B cell (primary cell): ENCODE results near the gene INHBA. TPM values are rescaled to one million over a fixed set of nuclear protein-coding genes. Genes with fewer than 3 reads are reported as not detected.

Experiments used
- ATAC-seq: fragments of 200-7000 bp; cut with Tn5 transposase; one replicate; pipeline ENCODE4 v1.10.0; 2021; ENCODE audit warnings: low read depth, mild to moderate bottlenecking, moderate number of reproducible peaks, moderate library complexity
- CTCF ChIA-PET: fragments of 350-600 bp; sonication (Branson Sonifier 250); formaldehyde crosslinking; loops from one replicate; lab custom pipeline; 2021; ENCODE audit warnings: antibody characterized with exemption, inconsistent platforms; lab: Charles Lee
- POLR2A ChIA-PET: fragments of 350-600 bp; sonication (Branson Sonifier 250); formaldehyde crosslinking; loops from one replicate; lab custom pipeline; 2021; ENCODE audit warnings: antibody characterized with exemption; lab: Charles Lee
- DNase-seq: peaks from one replicate; pipeline ENCODE4 v3.0.0; 2013
- H2AFZ ChIP-seq: 2 replicates; pipeline ENCODE4 v1.6.1; 2012; ENCODE audit warnings: mild to moderate bottlenecking, low read depth, low read length; ENCODE audit not compliant: insufficient read depth, poor library complexity, severe bottlenecking
- H3K27ac ChIP-seq, 2 donors: 1 replicate in 1 of 2; 2 replicates in 1 of 2; pipeline ENCODE4 v1.5.1; 2012 to 2013; ENCODE audit warnings: low read length in 2 of 2, mild to moderate bottlenecking in 2 of 2, moderate library complexity in 1 of 2
- H3K27me3 ChIP-seq, 4 experiments: fragments of 200-600 bp in 1 of 4; sonication (generic) in 1 of 4; replicated peaks in 1 of 4; 1 replicate in 2 of 4; 2 replicates in 2 of 4; pipeline versions ENCODE4 v1.6.1 to v1.7.0; 2013 to 2016; ENCODE audit warnings: low read length in 3 of 4, mild to moderate bottlenecking in 2 of 4, mixed read lengths in 1 of 4, moderate library complexity in 1 of 4; ENCODE audit not compliant: insufficient read depth in 4 of 4, control insufficient read depth in 3 of 4; ENCODE audit errors: control extremely low read depth in 1 of 4
- H3K36me3 ChIP-seq, 2 experiments: replicated peaks in 1 of 2; 1 replicate in 1 of 2; 2 replicates in 1 of 2; pipeline versions ENCODE4 v1.6.1 to v1.7.1; 2013; ENCODE audit warnings: low read length in 1 of 2; ENCODE audit not compliant: insufficient read depth in 2 of 2, control insufficient read depth in 1 of 2; ENCODE audit errors: control extremely low read depth in 1 of 2, extremely low read depth in 1 of 2
- H3K4me1 ChIP-seq, 2 donors: fragments of 200-600 bp in 1 of 2; sonication (generic) in 1 of 2; 1 replicate in 1 of 2; 2 replicates in 1 of 2; pipeline versions ENCODE4 v1.5.1 to v1.6.1; 2013 to 2017; ENCODE audit warnings: low read length in 2 of 2; ENCODE audit not compliant: control insufficient read depth in 2 of 2, insufficient read depth in 2 of 2
- H3K4me2 ChIP-seq: replicated peaks from 2 replicates; pipeline ENCODE3; 2012; ENCODE audit warnings: mild to moderate bottlenecking, low read depth, low read length; ENCODE audit not compliant: poor library complexity, severe bottlenecking
- H3K4me3 ChIP-seq, 5 experiments: fragments of 200-600 bp in 1 of 5; sonication (generic) in 1 of 5; 1 replicate in 3 of 5; 2 replicates in 2 of 5; pipeline versions ENCODE4 v1.5.1 to v1.7.0; 2011 to 2016; ENCODE audit warnings: low read length in 4 of 5, mild to moderate bottlenecking in 4 of 5, low read depth in 2 of 5, control low read depth in 1 of 5, moderate library complexity in 1 of 5; ENCODE audit not compliant: insufficient read depth in 1 of 5; ENCODE audit errors: control extremely low read depth in 1 of 5, extremely low read depth in 1 of 5
- H3K79me2 ChIP-seq: fragments of 200-600 bp; sonication (generic); one replicate; pipeline ENCODE4 v1.6.0; 2016; ENCODE audit warnings: low read length; ENCODE audit not compliant: control insufficient read depth, insufficient read depth
- H3K9ac ChIP-seq: fragments of 200-600 bp; sonication (generic); 2 replicates; pipeline ENCODE4 v1.6.1; 2017; ENCODE audit warnings: mild to moderate bottlenecking, low read length, moderate library complexity
- H3K9me3 ChIP-seq, 3 donors: one replicate each; pipeline versions ENCODE4 v1.6.1 to v1.7.1; 2013; ENCODE audit warnings: low read length in 2 of 3; ENCODE audit not compliant: control insufficient read depth in 2 of 3, insufficient read depth in 1 of 3; ENCODE audit errors: control extremely low read depth in 1 of 3
- H4K20me1 ChIP-seq: 2 replicates; pipeline ENCODE4 v1.6.0; 2012; ENCODE audit warnings: mild to moderate bottlenecking, low read length; ENCODE audit not compliant: insufficient read depth, control insufficient read depth, poor library complexity, severe bottlenecking
- H3K27ac Mint-ChIP-seq: one replicate; pipeline ENCODE4 v1.8.0; 2021; ENCODE audit warnings: mixed read lengths
- H3K27me3 Mint-ChIP-seq: one replicate; pipeline ENCODE4 v1.8.0; 2021; ENCODE audit warnings: mixed read lengths
- H3K4me1 Mint-ChIP-seq: one replicate; pipeline ENCODE4 v1.8.0; 2021; ENCODE audit warnings: mixed read lengths
- H3K4me3 Mint-ChIP-seq: one replicate; pipeline ENCODE4 v1.8.0; 2021; ENCODE audit warnings: mixed read lengths
- H3K9me3 Mint-ChIP-seq: one replicate; pipeline ENCODE4 v1.8.0; 2022; ENCODE audit warnings: mixed read lengths; ENCODE audit not compliant: insufficient read depth
- EZH2 ChIP-seq: IDR thresholded peaks from 2 replicates; pipeline ENCODE4 v1.6.1; 2012; ENCODE audit warnings: borderline replicate concordance, low read depth, mild to moderate bottlenecking, moderate library complexity, low read length; ENCODE audit not compliant: insufficient read depth, poor library complexity, severe bottlenecking
- WGBS: methylation state at CpG from one replicate; pipeline ENCODE4 v1.1.5; 2013; ENCODE audit warnings: missing lambda C conversion rate; ENCODE audit not compliant: insufficient coverage; 5-methylcytosine and 5-hydroxymethylcytosine counted together
- intact Hi-C: fragments of 100-400 bp; cut with micrococcal nuclease; formaldehyde crosslinking; loops from one replicate; pipeline ENCODE4 v1.10.0; 2022
- polyA plus RNA-seq: library from polyadenylated mRNA; depleted of rRNA; stranded (reverse); fragments of >200 nt; gene quantifications from 2 replicates; pipeline ENCODE4 v1.2.3, GENCODE V29; 2012
- total RNA-seq, 2 donors: library from RNA; stranded (reverse); fragments of 120-200 nt in 1 of 2; gene quantifications; 1 replicate in 1 of 2; 2 replicates in 1 of 2; pipeline versions ENCODE4 v1.2.3 to v1.2.4, GENCODE V29; 2013 to 2022
- TF ChIP-seq, protein P1 (sequence below): fragments of 200-600 bp; IDR thresholded peaks from one replicate; pipeline ENCODE4 v1.8.0; 2022; ENCODE audit warnings: antibody characterized with exemption, mild to moderate bottlenecking

The INHBA gene
- total and polyA plus RNA-seq, 2 donors (not counting 1 experiment from before 2014, with no cell fraction given) = not detected

DNA sequence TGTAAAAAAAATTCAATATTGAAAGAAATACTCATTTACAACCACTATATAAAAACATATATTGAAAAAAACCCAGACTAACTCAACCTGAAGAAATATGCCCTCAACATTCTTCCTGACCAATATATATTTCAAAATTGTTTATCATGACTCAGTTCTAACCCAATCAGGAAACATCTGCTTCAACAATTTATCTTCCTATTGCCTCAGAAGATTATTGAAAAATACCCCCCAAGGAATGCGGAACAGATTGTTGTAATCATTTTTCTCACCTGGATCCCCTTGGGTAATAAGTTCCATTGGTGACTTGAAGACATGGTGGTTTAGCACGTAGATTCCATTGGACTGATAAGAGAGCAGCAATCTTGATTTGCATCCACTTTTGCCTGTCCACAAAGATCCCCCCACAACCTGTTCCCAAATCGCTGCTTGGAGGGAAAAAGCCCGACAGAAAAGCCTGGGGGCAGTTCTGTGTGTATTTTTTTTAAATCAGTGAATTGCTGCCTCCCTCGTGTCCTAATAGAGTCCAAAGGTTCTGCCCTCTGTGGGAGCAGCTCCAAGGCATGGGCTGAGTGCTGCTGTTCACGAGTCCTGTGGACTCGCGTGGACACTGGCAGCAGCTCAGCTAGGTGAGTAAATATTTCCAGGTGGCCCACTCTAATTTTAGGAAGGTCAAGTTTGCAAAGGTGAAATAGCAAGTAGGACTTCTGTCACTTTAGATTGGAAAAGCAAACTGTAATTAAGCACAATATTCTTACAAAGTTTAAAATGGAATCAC, 5.9 kb upstream of the INHBA start:
- no peaks in the 10 kb centered on the region for H3K79me2 ChIP-seq
- WGBS = 93% methylated on average over 4 of the region's 8 CpGs
- H3K27me3 ChIP-seq = no peaks in the 10 kb centered on the region
- no peak overlapping the region for H3K27ac ChIP-seq
- no peak overlapping the region for H3K4me2 ChIP-seq
- H3K4me3 Mint-ChIP-seq = no peak overlapping the region
- H3K4me1 ChIP-seq = peaks cover 14 to 15% of the 10 kb centered on the region in 2 donors
- no peaks in the 10 kb centered on the region for H3K36me3 ChIP-seq
- ATAC-seq = no peak
- DNase-seq = no peak
- intact Hi-C loops = no loop called here
- peaks cover 10% of the 10 kb centered on the region for H3K27me3 Mint-ChIP-seq
- ChIA-PET CTCF (interaction anchor here (2.6 kb wide), 1 partner anchor 12 kb away, joined by 6 read pairs; no protein-coding TSS in a partner anchor), POLR2A (no interaction called here)
- H4K20me1 ChIP-seq = no peaks in the 10 kb centered on the region
- no peak overlapping the region for H3K27ac Mint-ChIP-seq
- H3K9me3 ChIP-seq = no peaks in the 10 kb centered on the region
- H3K4me3 ChIP-seq = no peak overlapping the region
- H3K9me3 Mint-ChIP-seq = no peaks in the 10 kb centered on the region
- TF ChIP-seq, protein P1, sequence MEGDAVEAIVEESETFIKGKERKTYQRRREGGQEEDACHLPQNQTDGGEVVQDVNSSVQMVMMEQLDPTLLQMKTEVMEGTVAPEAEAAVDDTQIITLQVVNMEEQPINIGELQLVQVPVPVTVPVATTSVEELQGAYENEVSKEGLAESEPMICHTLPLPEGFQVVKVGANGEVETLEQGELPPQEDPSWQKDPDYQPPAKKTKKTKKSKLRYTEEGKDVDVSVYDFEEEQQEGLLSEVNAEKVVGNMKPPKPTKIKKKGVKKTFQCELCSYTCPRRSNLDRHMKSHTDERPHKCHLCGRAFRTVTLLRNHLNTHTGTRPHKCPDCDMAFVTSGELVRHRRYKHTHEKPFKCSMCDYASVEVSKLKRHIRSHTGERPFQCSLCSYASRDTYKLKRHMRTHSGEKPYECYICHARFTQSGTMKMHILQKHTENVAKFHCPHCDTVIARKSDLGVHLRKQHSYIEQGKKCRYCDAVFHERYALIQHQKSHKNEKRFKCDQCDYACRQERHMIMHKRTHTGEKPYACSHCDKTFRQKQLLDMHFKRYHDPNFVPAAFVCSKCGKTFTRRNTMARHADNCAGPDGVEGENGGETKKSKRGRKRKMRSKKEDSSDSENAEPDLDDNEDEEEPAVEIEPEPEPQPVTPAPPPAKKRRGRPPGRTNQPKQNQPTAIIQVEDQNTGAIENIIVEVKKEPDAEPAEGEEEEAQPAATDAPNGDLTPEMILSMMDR = no peak
- no peak for TF ChIP-seq EZH2
- peaks cover 19% of the 10 kb centered on the region for H3K4me1 Mint-ChIP-seq
- H3K9ac ChIP-seq = no peak overlapping the region
- no peak overlapping the region for H2AFZ ChIP-seq
